HL-60/S4 treated with retinoic acid at 250 ng/mL for 4 days and 3 days (cell line): Measurements from ENCODE around the gene TUBB4B.

Source experiments
- in situ Hi-C: fragments of 300-500 bp; cut with MboI; formaldehyde crosslinking; loops from 2 replicates; pipeline ENCODE4 v1.7.0; 2022; ENCODE audit warnings: low sequenced_read_pairs

The TUBB4B gene

DNA sequence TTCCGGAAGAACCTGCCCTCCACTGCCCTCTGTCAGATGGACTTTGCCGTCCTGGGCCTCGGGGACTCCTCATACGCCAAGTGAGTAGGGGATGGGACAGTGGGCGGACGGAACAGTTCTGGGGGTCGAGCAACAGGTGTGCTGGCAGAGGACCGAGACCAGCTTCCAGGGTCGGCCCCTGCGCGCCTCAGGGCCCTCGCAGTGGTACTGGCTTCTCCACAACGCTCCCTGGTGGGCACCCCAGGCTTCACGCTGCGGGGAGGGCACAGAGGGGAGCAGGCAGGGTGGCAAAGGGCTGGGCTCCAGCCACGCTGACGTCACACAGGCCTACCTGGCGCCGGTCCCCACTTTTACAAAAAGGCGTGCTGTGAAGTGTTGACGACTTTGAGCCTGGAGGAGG is 28.6 kb upstream of the TUBB4B start:
- in situ Hi-C loops, result no loop called here

DNA sequence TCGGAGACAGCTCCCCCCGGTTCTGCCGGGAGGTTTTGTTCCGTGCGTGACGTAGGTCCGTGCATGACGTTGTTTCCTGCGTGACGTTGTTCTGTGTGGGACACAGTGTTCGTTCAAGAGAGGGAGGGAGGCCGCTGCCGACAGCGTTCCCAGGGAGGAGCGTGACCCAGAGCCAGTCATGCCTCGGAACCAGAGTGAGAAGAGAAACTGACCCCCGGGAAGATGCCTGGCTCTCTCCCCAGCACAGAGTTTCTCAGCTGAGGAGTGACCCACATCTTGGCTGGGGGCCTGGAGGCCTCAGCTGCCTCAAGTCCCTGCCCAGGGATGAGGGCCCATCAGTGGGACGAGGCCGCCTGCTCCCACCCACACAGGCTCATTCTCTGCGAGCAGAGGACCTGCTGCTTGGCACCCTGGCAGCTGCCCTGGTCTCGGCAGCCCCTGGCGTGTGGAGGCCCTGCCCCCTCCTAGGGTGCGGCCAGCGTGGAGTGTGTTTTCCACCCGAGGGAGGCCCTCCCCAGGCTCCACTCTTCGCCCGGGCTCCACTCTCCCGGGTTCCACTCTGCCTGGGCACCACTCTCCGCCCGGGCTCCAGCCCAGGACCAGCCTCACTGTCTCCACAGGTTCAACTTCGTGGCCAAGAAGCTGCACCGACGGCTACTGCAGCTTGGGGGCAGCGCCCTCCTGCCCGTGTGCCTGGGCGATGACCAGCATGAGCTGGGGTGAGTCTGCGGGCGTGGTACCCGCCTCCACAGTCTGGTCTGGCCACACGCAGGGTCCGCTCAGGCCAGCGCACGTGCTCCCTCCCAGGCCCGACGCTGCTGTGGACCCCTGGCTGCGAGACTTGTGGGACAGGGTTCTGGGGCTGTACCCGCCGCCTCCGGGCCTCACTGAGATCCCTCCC is 27.7 kb upstream of the TUBB4B start:
- in situ Hi-C loops, result no loop called here

DNA sequence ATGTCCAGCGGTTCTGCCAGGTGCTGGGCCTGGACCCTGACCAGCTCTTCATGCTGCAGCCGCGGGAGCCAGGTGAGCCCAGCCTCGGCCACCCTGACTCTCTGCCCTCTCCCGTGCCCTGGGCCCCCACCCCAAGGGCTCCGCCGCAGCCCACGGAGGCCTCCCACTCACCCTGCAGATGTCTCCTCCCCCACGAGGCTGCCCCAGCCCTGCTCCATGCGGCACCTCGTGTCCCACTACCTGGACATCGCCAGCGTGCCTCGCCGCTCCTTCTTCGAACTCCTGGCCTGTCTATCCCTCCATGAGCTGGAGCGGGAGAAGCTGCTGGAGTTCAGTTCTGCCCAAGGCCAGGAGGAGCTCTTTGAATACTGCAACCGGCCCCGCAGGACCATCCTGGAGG is 26.5 kb upstream of the TUBB4B start:
- in situ Hi-C loops, result no loop called here

DNA sequence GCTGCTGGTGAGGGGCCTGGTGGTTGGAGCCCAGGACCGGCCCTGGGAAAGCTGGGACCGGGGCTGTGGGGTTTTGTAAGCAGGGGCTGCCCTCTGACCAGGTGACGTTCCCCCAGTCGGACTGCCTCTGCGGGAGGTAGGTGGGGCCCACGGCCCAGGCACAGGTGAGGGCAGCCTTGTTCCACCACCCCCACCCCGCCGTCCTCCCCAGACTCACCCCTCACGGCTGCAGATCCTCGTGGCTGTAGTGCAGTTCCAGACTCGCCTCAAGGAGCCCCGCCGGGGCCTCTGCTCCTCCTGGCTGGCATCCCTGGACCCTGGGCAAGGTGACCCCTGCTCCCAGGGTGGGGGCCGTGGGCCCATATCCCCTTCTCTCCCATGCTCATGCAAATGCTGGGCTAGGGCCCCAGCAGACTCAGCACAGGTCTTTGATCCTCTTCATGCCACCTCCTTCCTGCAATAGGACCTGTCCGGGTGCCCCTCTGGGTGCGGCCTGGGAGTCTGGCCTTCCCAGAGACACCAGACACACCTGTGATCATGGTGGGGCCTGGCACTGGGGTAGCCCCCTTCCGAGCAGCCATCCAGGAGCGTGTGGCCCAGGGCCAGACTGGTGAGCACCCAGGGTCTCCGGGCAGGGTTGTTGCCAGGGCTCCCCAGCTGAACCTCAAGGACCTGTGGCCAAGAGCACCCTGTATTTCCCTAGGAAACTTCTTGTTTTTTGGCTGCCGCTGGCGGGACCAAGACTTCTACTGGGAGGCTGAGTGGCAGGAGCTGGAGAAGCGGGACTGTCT is 25.7 kb upstream of the TUBB4B start:
- in situ Hi-C loops, result no loop called here

GRCh38 chr9:137216188-137216965 is 24.7 kb upstream of the TUBB4B start:
- in situ Hi-C loops, result no loop called here

- in situ Hi-C loops, result no loop called here
Observed at GRCh38 chr9:137217276-137218211, 23.5 kb upstream of the TUBB4B start.

DNA sequence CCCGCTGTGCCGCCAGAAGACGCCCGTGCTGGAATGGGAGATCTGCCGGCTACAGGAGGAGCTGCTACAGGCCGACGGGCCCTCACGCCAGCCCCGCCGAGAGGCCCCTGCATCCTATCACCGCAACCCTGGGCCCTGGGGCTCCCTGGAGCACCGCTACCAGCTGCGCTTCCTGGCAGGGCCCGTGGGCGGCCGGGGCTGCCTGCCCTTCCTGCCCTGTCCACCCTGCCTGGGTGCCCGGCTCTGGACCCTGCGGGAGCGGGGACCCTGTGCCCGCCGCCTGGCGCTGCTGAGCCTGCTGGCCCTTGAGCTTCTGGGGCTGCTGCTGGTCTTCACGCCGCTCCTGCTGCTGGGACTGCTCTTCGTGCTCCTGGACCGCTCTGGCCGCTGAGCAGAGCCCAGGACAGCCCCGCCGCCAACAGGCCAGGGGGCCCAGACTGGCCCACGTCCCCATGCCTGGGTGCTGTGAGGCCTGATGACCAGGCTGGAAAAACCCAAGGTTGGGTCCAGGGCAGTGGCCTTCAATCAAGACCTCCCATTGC is 22.8 kb upstream of the TUBB4B start:
- in situ Hi-C loops, result no loop called here

DNA sequence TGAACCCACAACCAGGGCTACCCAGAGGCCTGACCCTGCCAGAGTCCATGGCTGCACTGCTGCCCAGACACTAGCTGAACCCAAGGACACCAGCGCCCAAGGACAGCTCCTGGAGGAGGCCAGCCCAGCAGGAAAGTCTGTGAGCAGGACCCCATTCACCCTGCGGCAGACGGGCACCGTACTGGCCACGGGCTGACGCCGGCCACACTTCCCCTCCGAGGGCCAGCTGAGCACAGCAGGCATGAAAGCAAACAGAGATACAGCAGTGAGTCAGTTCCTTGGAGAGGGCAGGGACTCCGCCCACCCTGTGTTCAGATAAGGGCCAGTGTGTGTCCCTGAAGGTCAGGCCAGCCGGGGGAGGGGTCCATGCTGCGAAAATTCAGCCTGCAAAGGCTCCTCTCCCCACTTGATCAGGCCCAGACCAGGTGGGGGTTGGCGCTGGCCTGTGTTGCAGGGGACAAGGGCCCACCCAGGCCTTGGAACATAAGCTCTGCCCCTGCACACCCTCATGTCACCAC is 22.3 kb upstream of the TUBB4B start:
- in situ Hi-C loops, result no loop called here

- in situ Hi-C loops, result no loop called here
Observed at GRCh38 chr9:137219757-137220316, 21.2 kb upstream of the TUBB4B start.

DNA sequence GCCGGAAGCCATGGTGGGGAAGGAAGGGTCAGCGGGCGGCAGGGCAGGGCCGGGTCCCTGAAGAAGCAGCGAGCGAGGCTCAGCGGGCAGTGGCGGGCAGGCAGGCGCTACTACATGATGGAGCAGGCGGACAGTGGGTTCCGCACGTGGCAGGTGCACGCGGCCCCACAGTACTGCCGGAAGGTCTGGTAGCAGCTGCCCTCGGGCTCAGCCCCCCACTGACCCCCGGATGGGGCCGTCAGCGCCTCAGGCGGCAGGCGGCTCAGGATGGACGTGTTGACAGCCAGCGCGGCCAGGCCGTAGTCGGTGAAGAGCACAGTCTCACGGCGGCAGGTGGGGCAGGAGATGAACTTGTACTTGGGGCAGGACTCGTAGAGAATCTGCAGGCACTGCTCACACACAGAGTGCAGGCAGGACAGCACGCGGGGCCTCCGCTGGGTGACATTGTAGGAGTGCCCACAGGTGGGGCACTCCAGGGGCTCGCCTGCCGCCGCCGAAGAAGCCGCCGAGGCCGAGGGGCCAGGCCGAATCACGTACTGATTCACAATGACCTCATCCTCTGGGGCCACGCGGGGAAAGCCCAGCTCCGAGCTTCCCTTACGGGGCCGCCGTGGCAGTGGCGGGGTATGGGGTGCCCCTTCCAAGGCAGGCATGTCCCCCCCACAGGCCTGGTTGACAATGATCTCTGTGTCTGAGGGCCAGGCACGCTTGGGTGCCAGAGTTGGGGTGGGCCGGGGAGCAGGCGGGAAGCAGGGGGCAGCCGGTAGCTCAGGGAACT is 20.6 kb upstream of the TUBB4B start:
- in situ Hi-C loops, result no loop called here

DNA sequence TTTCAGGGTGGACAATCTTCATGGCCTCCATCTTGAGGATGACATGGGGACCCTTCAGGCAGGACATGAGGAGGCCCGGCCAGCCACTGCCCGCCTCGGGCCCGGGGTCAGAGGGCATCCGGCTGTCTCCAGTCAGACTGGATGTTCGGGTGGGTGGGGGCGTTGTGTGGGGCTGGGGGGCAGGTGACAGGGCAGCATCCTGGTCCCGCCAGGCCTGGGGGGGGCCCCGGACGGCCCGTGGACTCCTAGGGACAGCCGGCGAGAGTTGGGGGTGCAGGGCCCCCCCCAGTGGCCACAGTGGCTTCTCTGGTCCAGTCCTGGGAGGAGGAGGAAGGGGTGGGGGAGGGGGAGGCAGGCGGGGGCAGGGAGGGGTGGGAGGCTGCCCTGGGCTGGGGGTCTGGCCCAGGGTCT is 20.0 kb upstream of the TUBB4B start:
- in situ Hi-C loops, result no loop called here

- in situ Hi-C loops, result no loop called here
Observed at GRCh38 chr9:137221506-137222111, 19.5 kb upstream of the TUBB4B start.

DNA sequence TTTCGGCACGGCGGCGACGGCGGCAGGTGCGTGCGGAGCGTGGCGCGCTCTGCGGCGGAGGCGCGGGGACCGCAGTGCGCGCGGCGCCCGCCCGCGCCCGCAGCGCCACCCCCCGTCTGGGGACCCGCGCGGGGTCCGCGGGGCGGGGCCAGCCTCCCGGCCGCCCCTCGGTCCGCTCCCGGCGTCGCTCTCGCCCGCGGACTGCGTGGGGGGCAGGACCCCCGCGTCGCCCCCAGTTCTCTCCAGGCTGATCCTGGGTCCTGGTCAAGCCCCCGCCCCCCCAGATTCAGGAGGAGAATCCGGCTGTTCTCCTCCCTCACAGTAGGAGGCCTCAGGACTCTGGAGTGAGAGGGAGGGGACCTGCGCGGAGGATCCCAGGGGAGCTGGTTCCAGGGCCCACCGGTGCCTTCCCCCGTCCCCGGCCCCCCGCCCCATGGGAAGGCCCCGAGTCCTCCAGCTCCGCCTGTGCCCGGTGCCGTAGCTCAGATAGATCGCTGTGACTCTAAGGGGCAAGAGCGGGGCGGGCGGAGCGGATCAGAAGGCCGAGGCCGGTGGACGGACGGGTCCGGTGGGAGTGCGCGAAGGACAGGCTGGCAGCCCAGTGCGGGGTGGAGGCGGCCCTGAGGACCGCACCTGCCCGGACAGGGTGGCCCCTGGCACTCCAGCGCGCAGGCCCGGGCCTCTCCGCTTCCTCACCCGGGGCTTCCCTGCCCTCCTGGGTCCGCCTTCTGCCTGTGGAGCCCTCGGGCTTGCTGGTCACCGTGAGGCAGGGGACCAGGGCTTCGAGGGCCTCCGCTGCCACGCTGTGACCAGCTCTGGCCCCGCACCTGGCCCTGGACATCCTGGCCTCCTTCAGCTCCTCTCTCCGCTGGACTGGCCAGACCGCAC is 18.7 kb upstream of the TUBB4B start, which contains the start of gene RNF208:
TSS of gene RNF208 (minus strand) at position 51 of the 888 bp plus-strand sequence. CDS start 1,028 bp downstream, outside the sequence.
- in situ Hi-C loops, result no loop called here

- in situ Hi-C loops, result no loop called here
Observed at GRCh38 chr9:137223078-137223970, 17.8 kb upstream of the TUBB4B start.

DNA sequence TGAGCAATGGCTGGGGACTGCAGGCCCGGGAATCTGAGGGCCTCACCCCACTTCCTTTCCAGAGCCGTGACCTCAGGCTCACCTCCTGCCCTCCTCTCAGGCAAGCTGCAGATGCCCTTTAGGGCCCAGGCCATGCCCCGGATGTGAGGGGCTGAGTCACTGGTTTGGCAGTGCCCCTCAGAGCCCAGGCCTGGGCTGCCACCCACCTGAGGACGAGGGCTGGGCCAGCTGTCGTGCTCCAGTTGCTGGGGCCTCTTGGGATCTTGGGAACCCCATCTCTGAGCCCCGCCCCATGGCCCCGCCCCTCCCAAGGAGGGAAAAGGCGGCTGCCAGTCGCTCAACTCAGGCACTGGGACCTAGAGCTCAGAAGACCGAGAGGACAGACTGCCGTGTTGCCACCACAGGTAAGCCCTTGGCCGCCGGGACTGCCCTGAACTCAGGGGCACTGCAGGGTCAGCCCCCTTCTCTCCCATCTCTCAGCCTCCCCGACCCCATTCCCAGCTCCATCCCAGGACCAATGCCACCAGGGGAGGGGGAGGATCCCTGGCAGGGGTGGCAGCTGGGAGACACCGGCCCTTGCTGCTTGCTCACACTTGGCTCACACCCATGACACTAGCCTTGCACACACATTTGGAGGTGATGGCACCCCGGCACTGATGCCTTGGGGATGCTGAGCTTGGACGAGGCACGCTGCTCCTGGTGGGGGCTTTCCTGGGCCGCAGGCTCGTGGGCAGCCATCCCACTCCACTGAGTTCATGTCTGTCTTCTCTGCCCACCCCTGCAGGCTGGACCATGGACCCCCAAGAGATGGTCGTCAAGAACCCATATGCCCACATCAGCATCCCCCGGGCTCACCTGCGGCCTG is 16.0 kb upstream of the TUBB4B start, which contains the start of gene CYSRT1:
TSS of gene CYSRT1 (plus strand) at position 345 of the 865 bp plus-strand sequence. CDS start at position 793, 448 bp downstream.
- in situ Hi-C loops, result no loop called here
